ENCODE results near the gene DYRK2.

- no peak for TF ChIP-seq POLR2A (IDR thresholded peaks at IDR 0.05)
- TF ChIP-seq, protein P1, sequence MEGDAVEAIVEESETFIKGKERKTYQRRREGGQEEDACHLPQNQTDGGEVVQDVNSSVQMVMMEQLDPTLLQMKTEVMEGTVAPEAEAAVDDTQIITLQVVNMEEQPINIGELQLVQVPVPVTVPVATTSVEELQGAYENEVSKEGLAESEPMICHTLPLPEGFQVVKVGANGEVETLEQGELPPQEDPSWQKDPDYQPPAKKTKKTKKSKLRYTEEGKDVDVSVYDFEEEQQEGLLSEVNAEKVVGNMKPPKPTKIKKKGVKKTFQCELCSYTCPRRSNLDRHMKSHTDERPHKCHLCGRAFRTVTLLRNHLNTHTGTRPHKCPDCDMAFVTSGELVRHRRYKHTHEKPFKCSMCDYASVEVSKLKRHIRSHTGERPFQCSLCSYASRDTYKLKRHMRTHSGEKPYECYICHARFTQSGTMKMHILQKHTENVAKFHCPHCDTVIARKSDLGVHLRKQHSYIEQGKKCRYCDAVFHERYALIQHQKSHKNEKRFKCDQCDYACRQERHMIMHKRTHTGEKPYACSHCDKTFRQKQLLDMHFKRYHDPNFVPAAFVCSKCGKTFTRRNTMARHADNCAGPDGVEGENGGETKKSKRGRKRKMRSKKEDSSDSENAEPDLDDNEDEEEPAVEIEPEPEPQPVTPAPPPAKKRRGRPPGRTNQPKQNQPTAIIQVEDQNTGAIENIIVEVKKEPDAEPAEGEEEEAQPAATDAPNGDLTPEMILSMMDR (IDR thresholded peaks at IDR 0.05): no peak
Measured at GRCh38 chr12:67667276-67668073, 18.9 kb downstream of the DYRK2 start.
